Neuronal stem cell (in vitro differentiated cells): Measurements from ENCODE around the gene CLIC1.

Experiments used
- DNase-seq: peaks from one replicate; pipeline ENCODE4 v3.0.0-alpha.2; 2013; ENCODE audit warnings: low spot score
- H2AFZ ChIP-seq: one replicate; pipeline ENCODE4 v1.6.1; 2013; ENCODE audit warnings: mild to moderate bottlenecking, low read length, inconsistent platforms
- H2AK5ac ChIP-seq: 2 replicates; pipeline ENCODE4 v1.6.1; 2013; ENCODE audit warnings: low read depth, mild to moderate bottlenecking, inconsistent platforms, low read length, moderate library complexity, mixed read lengths
- H2BK120ac ChIP-seq: 2 replicates; pipeline ENCODE4 v1.6.1; 2013; ENCODE audit warnings: low read depth, mild to moderate bottlenecking, inconsistent platforms, low read length, moderate library complexity, mixed read lengths
- H2BK12ac ChIP-seq: one replicate; pipeline ENCODE4 v1.6.1; 2013; ENCODE audit warnings: low read length, inconsistent platforms
- H2BK15ac ChIP-seq: 2 replicates; pipeline ENCODE4 v1.6.1; 2013; ENCODE audit warnings: mild to moderate bottlenecking, low read length, inconsistent platforms, mixed read lengths
- H2BK5ac ChIP-seq: one replicate; pipeline ENCODE4 v1.6.1; 2013; ENCODE audit warnings: inconsistent platforms, mild to moderate bottlenecking, low read length, moderate library complexity
- H3K14ac ChIP-seq: one replicate; pipeline ENCODE4 v1.6.1; 2013; ENCODE audit warnings: low read length, inconsistent platforms
- H3K18ac ChIP-seq: 2 replicates; pipeline ENCODE4 v1.6.1; 2013; ENCODE audit warnings: low read length, inconsistent platforms
- H3K23ac ChIP-seq: 2 replicates; pipeline ENCODE4 v1.6.1; 2013; ENCODE audit warnings: low read depth, mild to moderate bottlenecking, mixed read lengths, low read length, inconsistent platforms; ENCODE audit not compliant: poor library complexity
- H3K27ac ChIP-seq: replicated peaks from 3 replicates; pipeline ENCODE4 v1.5.1; 2013; ENCODE audit warnings: low read length, inconsistent platforms
- H3K27me3 ChIP-seq, 3 experiments: 2 replicates each; pipeline ENCODE4 v1.6.1; 2013; ENCODE audit warnings: low read length in 3 of 3, mild to moderate bottlenecking in 2 of 3, inconsistent platforms in 1 of 3, low read depth in 1 of 3, mixed read lengths in 1 of 3, moderate library complexity in 1 of 3; ENCODE audit not compliant: control insufficient read depth in 3 of 3, insufficient read depth in 3 of 3
- H3K36me3 ChIP-seq, 2 donors: replicated peaks in 1 of 2; 2 replicates each; pipeline ENCODE4 v1.6.1; 2013; ENCODE audit warnings: low read length in 2 of 2; ENCODE audit not compliant: control insufficient read depth in 2 of 2, insufficient read depth in 2 of 2
- H3K4ac ChIP-seq: 2 replicates; pipeline ENCODE4 v1.6.1; 2013; ENCODE audit warnings: inconsistent platforms, mild to moderate bottlenecking, low read length, moderate library complexity
- H3K4me1 ChIP-seq, 2 donors: 1 replicate in 1 of 2; 2 replicates in 1 of 2; pipeline ENCODE4 v1.6.1; 2013; ENCODE audit warnings: low read length in 2 of 2, low read depth in 1 of 2; ENCODE audit not compliant: control insufficient read depth in 2 of 2, insufficient read depth in 1 of 2
- H3K4me2 ChIP-seq: one replicate; pipeline ENCODE4 v1.6.1; 2013; ENCODE audit warnings: mild to moderate bottlenecking, low read length, inconsistent platforms; ENCODE audit not compliant: insufficient read depth, poor library complexity, severe bottlenecking
- H3K4me3 ChIP-seq, 2 donors: 2 replicates each; pipeline ENCODE4 v1.5.1; 2013; ENCODE audit warnings: low read length in 2 of 2, mild to moderate bottlenecking in 2 of 2, inconsistent platforms in 1 of 2, moderate library complexity in 1 of 2
- H3K79me1 ChIP-seq: one replicate; pipeline ENCODE4 v1.6.1; 2013; ENCODE audit warnings: low read depth, mild to moderate bottlenecking, inconsistent platforms, low read length, moderate library complexity
- H3K9ac ChIP-seq: one replicate; pipeline ENCODE4 v1.6.1; 2013; ENCODE audit warnings: mild to moderate bottlenecking, low read depth, low read length, inconsistent platforms; ENCODE audit not compliant: poor library complexity
- H3K9me3 ChIP-seq, 2 donors: replicated peaks in 1 of 2; 2 replicates each; pipeline versions ENCODE3 to v1.6.1; 2013; ENCODE audit warnings: low read length in 2 of 2, mild to moderate bottlenecking in 2 of 2, inconsistent platforms in 1 of 2, low read depth in 1 of 2, mixed read lengths in 1 of 2, moderate library complexity in 1 of 2; ENCODE audit not compliant: control insufficient read depth in 2 of 2, insufficient read depth in 1 of 2
- H4K8ac ChIP-seq: one replicate; pipeline ENCODE4 v1.6.1; 2013; ENCODE audit warnings: low read depth, mild to moderate bottlenecking, inconsistent platforms, low read length, moderate library complexity
- H4K91ac ChIP-seq: one replicate; pipeline ENCODE4 v1.6.1; 2013; ENCODE audit warnings: low read length, low read depth, mild to moderate bottlenecking, inconsistent platforms; ENCODE audit not compliant: poor library complexity
- WGBS, 2 donors: extraction: QIAGEN DNeasy Blood & Tissue Kit; methylation state at CpG; one replicate each; pipeline ENCODE4 v1.1.7; 2013; ENCODE audit warnings: missing lambda C conversion rate in 2 of 2, mixed read lengths in 1 of 2; ENCODE audit not compliant: insufficient read length in 2 of 2, insufficient replicate concordance in 1 of 2; ENCODE audit errors: extremely low coverage in 2 of 2; 5-methylcytosine and 5-hydroxymethylcytosine counted together

The CLIC1 gene

DNA sequence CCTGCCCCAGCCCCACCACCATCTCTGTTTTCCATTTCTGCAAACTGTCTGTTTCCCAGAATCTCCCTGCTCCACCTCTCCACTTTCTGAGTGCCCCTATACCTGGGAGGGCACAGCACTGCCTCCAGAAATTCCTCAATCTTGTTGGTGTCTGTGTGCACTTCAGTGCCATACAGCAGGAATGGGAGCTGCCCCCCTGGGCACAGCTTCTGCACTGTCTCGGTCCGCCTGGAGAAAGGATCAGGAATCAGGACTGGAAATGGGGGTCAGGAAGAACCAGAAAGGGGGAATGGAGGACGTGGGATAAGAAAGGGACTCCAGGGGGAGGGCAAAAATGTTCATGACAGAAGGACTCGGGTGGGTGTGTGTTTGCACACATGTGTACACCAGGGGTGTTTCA lies 2.6 kb downstream of the CLIC1 start:
- no CpG with 5 or more reads among the region's 4 CpGs for WGBS, 2 donors
- no peak overlapping the region for H3K18ac ChIP-seq

DNA sequence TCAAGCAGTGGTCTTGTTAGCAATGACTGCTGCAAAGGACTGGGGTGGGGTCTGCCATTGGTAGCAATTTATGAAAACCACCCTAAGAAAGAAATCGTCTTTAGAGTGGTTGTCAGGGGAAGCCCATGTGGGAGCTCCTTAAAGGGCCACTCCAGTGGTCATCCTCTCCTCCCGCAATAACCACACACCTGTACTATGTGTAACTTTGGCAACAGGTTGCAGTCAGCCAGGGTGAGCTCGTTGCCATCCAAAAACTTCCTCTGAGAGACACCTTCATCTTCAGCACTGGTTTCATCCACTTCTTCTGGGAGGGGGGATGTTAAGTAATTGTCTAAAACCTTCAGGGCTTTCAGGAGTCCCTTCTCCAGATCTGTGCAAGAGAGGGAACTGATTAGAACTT lies 4.3 kb downstream of the CLIC1 start:
- Histone ChIP-seq H3K79me1 (peaks cover 18% of the 10 kb centered on the region), H3K14ac (no peak overlapping the region), H4K91ac (no peak overlapping the region), H2BK5ac (no peak overlapping the region), H3K4me3 (no peak overlapping the region), H2AK5ac (no peak overlapping the region), H3K27me3 (no peaks in the 10 kb centered on the region), H3K4ac (no peak overlapping the region), H3K9me3 (no peaks in the 10 kb centered on the region), H3K27ac (no peak overlapping the region), H3K23ac (no peak overlapping the region), H3K4me1 (peaks cover 19 to 29% of the 10 kb centered on the region in 2 donors), H2BK15ac (no peak overlapping the region), H3K4me2 (no peak overlapping the region), H3K36me3 (peaks cover 43 to 69% of the 10 kb centered on the region in 2 donors), H3K9ac (no peak overlapping the region), H2BK120ac (no peak overlapping the region), H2BK12ac (no peak overlapping the region), H2AFZ (no peak overlapping the region), H4K8ac (no peak overlapping the region), H3K18ac (no peak overlapping the region)
- DNase-seq: no peak
- WGBS, 2 donors: no CpG with 5 or more reads among the region's 3 CpGs

More for the DNA sequence above, 2.6 kb downstream of the CLIC1 start:
- Histone ChIP-seq H3K4me3 (peak overlapping the region in 1 of 2 donors; percentile 67), H4K91ac (no peak overlapping the region), H3K9ac (no peak overlapping the region), H3K4me2 (no peak overlapping the region), H2BK15ac (no peak overlapping the region), H2AFZ (no peak overlapping the region), H4K8ac (no peak overlapping the region), H3K9me3 (no peaks in the 10 kb centered on the region), H3K79me1 (peaks cover 11% of the 10 kb centered on the region), H3K14ac (no peak overlapping the region), H3K27ac (no peak overlapping the region), H3K27me3 (no peaks in the 10 kb centered on the region), H3K36me3 (peaks cover 28 to 52% of the 10 kb centered on the region in 2 donors), H2BK5ac (no peak overlapping the region), H2BK12ac (no peak overlapping the region), H2BK120ac (no peak overlapping the region), H3K23ac (no peak overlapping the region), H3K4me1 (peaks cover 26 to 39% of the 10 kb centered on the region in 2 donors), H2AK5ac (no peak overlapping the region), H3K4ac (no peak overlapping the region)
- no peak for DNase-seq

DNA sequence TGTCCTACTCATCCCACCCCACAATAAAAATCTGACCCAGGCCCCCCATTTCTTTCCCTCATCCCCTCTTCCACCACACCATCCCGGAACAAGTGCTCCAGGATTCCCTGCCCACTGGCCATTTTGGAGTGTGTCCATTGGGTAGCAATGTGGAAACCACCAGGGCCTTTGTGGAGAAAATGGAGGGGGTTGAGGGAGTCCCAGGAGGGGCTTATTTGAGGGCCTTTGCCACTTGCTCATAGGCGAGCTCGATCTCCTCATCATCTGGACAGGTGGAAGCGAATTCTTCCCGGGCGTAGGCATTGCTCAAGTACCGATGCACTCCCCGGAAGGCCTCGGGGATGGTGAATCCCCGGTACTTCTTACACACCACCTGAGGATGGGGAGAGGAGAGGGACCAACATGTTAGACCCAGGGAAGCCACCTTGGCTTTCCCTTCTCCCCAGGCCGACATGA lies 5.7 kb downstream of the CLIC1 start:
- H3K14ac ChIP-seq: no peak overlapping the region
- no peak overlapping the region for H2BK120ac ChIP-seq
- no peak overlapping the region for H2AFZ ChIP-seq
- H2BK12ac ChIP-seq: no peak overlapping the region
- H3K27ac ChIP-seq: peak overlapping the region; percentile 54
- H2BK5ac ChIP-seq: no peak overlapping the region
- H3K9ac ChIP-seq: no peak overlapping the region
- H3K23ac ChIP-seq: no peak overlapping the region
- no peak overlapping the region for H2AK5ac ChIP-seq
- peaks cover 13 to 24% of the 10 kb centered on the region in 2 donors for H3K4me1 ChIP-seq
- peaks cover 54 to 83% of the 10 kb centered on the region in 2 donors for H3K36me3 ChIP-seq
- H4K91ac ChIP-seq: no peak overlapping the region
- peak overlapping the region; percentile 50 for H3K4me2 ChIP-seq
- no peak for DNase-seq
- no peak overlapping the region for H4K8ac ChIP-seq
- peaks cover 15% of the 10 kb centered on the region for H3K79me1 ChIP-seq
- H3K4me3 ChIP-seq: peak overlapping the region in 1 of 2 donors; percentile 83
- no peaks in the 10 kb centered on the region for H3K9me3 ChIP-seq
- H3K4ac ChIP-seq: no peak overlapping the region
- no peaks in the 10 kb centered on the region for H3K27me3 ChIP-seq
- no peak overlapping the region for H2BK15ac ChIP-seq
- H3K18ac ChIP-seq: no peak overlapping the region
- no CpG with 5 or more reads among the region's 11 CpGs for WGBS, 2 donors

DNA sequence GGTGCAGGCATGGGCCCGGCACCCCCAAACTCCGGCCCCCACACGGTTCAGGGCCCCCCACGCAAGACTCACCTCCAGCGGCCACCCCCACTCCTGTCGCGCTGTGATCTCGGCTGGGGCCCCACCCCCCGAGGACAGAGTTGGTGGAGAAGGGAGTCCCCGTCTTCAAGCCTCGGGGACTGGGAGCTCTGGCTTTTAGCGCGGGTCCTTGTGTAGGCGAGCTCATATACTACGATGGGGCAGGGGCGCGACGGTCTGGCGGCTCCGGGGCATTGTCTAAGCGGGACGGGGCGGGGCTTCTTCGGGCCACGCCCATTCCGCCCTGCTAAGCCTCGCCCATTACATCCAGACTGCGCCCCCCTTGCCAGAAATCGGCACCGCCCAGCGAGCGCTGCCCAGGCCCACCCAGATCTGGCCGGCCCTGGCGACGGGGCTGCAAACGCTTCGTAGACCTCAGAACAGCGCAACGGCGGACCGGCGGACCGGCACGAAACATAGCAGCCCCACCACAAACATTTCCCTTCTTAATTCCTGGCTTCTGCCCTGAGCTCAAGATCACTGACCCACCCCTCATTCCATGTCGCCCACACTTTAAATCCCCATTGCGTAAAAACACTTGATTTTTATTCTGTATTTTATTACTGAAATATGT lies 6.2 kb downstream of the CLIC1 start:
- Histone ChIP-seq H2AFZ (peak overlapping the region; percentile 86), H3K4me1 (peaks cover 13 to 24% of the 10 kb centered on the region in 2 donors), H3K4me2 (peak overlapping the region; percentile 77), H3K27me3 (no peaks in the 10 kb centered on the region), H3K18ac (peak overlapping the region; percentile 100), H4K8ac (no peak overlapping the region), H2BK15ac (no peak overlapping the region), H4K91ac (peak overlapping the region; percentile 89), H3K23ac (peak overlapping the region; percentile 95), H3K27ac (peak overlapping the region; percentile 84), H2AK5ac (peak overlapping the region; percentile 88), H2BK5ac (peak overlapping the region; percentile 85), H3K14ac (peak overlapping the region; percentile 73), H2BK12ac (no peak overlapping the region), H3K4me3 (peak overlapping the region; percentile 83 to 94), H3K36me3 (peaks cover 55 to 86% of the 10 kb centered on the region in 2 donors), H2BK120ac (no peak overlapping the region), H3K9ac (peak overlapping the region; percentile 82), H3K79me1 (peaks cover 15% of the 10 kb centered on the region), H3K4ac (no peak overlapping the region), H3K9me3 (no peaks in the 10 kb centered on the region)
- no CpG with 5 or more reads among the region's 46 CpGs for WGBS, 2 donors
- DNase-seq: peak; percentile 93
